GM15510 (cell line): Measurements from ENCODE around the gene NEGR1.

Experiments used
- POLR2A ChIP-seq: IDR thresholded peaks from 3 replicates; pipeline ENCODE4 v1.6.1; 2011; ENCODE audit warnings: borderline replicate concordance; ENCODE audit not compliant: insufficient read length; ENCODE audit errors: extremely low read depth

NEGR1 gene

DNA sequence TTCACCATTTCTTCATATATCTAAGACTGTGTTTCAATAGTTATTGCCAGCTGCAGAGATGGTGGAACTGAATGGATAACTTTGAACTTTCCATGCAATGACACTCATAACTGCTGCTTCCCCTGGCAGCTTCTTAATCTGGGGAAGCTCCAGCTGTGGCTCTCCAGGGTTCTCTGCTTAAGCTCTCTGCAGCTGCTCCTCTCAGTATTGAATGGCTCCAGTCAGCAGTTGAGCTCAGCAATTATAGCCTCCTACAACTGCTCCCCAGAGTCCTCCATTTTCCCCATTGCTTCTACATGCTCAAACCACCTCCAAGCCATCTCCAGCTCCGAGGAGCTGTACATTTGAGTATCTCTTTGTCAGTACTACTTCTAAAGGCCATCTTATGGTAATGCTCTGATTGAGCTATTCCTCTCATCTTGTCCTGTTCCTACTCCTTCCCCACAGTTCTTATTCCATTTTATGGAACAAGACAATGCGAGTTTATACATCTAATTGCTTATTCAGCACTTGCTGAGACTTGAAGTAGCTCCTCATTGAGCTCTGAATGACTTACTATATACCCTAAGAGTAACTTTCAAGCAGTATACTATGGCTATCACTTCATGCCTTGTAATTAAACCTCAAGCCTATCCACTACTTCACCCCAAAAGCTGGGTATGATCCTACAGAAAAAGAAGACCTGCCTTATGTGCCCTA is 362.4 kb downstream of the NEGR1 start:
- no peak for TF ChIP-seq POLR2A

DNA sequence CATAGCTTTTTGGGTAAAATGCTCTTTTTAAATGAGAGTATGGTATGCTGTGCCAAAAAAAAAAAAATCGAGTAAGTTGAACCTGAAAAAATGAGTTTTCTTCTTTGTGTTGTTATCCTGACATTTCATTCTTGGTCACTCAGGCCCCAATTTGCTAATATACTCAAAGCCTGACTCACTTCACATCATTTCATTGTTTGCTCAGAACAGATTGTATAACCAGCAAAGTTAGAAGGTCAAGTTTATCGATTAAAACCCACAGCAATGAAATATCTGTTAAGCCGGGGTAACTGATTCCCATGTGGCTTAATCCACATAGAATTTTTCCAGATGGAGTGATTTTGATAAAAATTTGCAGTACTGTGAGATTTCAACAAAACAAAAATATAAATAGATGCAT is 363.7 kb downstream of the NEGR1 start:
- no peak for TF ChIP-seq POLR2A

DNA sequence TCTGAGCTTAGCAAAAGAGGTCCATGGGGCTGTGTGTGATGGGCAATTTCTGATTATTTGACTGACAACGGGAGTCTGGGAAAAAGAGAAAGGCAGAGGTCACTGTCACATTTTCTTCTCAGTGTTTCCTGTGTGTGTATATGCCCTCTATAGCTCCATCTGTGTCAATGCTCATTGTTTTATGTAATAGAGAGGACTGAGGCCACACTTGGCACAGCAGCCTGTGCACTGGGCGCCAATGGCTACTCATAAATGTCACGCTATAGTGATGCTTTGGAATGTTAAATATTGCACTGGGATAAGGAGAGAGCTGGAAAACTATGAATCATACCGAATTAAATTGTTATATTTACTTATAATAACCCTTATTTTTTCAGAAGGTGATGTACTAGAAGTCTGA is 365.4 kb downstream of the NEGR1 start:
- TF ChIP-seq POLR2A, result no peak

DNA sequence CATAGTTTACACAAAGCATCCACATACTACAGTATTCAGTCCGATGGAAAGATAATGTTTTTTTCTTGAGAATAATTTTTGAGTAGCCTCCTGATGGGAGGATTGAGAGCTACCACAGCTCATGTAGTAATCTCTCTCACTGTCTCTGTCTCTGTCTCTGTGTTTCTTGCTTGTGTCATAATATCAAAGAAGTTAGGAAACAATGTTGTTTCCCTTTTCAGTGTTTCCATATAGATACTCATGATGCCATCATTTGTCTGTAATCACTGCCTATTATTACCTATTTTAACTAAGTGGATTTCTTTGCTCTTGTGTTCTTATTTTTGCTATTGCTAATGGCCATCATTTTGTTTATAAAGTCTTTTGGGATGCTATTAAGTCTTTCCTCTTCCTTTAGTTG is 367.7 kb downstream of the NEGR1 start:
- TF ChIP-seq POLR2A, result no peak

DNA sequence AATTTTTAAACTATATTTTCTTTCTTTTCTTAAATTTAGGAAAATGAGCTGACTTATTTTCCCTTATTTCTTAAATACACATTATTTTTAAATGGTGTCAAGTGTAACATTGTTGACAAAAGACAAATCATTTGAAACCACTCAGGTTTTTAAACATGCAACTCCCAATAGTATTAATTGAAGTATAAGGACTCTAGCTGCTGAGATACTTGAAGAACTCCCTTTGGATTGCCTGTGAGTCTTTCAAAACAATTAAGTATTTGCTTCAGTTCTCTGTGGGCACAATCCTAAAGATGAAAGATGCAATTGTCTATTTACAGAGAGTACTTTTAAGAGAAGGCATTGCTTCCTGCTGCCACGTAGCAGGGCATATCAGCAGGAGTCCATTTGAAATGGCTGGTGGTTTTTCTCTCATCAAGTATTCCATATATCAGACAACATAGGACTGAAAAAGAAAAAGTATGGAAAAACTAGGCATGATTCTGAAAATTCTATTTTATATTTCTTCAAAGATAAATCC is 373.4 kb downstream of the NEGR1 start:
- TF ChIP-seq POLR2A, result no peak

DNA sequence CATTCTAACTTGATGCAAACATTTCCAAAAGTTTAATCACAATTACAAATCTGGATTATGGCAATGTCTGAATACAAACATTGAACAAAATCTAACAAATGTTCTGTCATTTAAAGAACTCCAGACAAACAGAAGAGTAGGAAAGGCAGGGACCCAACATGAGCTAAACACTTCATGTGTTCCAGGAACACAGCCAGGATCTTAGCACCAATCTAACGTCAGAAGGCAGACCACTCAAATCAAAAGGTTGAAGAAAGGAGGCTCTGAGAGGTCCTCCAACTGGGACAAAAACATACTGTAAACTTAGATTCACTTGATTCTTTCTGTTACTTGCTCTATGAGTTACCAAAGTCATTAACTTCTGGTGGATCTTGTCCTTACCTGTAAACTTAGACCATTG is 374.0 kb downstream of the NEGR1 start:
- TF ChIP-seq POLR2A, result no peak

DNA sequence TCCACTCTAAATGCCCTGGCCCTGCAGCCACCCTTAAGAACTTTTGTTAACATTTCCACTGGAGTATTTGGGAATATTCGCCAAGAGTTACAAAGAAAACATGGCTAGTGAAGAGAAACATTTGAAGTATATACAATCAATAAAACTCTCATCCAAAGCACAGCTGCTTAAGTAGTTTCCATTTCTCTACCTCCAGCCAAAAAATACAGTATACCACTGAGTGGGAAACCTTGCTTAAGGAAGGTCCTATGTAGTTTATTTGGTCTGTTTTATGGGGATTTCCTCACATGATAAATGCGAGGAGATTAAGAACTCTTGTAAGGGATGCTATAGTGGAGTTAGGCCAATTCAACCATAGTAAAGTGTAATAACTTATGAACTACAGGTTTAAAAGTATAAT is 382.5 kb downstream of the NEGR1 start:
- no peak for TF ChIP-seq POLR2A

DNA sequence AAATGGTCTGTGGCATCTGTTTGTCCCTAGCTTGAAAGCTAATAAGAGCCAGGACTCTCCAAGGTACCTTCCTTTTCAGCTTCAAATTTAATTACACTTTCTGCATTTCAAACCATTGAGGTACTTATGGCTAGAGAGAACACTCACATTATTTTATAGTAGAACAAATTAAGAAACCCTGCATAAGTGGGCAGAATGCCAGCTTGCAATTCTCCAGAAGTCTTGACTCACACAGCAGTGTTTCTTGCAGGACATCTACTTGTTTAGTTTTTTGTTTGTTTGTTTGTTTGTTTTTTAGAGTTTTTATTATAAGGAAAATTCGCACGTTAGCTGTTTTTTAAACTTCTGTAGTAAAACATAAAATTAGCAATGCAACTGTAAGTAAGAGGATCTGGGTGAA is 397.2 kb downstream of the NEGR1 start:
- no peak for TF ChIP-seq POLR2A

DNA sequence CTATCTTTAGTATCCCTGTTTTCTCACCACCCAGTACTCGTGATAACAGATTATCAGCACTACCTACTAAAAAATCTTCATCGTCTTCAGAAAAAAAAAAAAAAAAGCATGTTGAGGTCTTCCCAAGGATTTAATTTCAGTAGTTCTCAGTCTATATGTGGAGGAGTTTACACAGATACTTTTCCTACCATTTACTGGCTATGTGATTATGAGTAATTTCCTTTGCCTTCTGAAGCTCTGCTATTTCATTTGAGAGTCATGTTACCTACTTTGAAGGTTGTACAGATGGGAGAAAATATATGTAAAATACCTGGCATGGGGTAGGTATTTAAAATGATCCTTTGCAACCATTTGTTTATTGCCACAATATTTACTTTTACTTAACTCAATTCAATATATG is 399.7 kb downstream of the NEGR1 start:
- no peak for TF ChIP-seq POLR2A

DNA sequence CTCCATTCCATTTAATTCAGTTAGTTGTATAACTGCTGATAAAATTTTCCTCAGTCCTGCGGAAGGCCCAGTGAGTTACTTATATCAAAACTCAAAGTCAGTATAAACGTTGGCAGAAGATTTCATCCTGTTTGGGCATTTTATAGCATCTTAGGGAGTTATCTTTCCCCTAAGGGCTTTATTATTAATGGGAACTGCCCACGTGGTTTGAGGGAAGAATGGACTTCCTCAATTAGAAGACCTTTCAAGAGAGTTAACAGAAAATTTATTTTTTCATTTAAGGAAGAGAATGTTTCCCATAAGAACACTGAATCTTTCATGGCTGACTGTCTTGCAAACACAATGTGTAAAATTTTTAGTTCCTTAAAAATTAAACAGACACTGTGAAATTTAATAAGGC is 400.1 kb downstream of the NEGR1 start:
- TF ChIP-seq POLR2A, result no peak

DNA sequence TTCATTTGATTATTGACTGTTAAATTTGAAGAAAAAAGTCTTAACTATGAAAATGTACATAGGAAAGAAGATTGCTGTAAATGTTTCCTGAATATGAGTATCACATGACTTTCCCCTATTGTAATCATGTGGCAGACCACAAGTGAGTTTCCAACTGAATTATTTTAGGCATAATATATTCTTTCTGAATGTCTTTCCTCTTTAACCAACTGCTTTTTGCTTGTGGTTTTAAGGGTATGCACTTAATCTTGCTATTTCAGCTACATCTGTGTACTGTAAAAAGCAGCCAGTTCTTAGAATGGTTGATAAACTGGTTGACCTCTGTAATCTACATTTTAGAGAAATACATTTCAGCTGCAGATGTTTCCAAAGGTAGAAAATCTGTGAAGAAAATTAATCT is 400.7 kb downstream of the NEGR1 start:
- TF ChIP-seq POLR2A, result no peak

DNA sequence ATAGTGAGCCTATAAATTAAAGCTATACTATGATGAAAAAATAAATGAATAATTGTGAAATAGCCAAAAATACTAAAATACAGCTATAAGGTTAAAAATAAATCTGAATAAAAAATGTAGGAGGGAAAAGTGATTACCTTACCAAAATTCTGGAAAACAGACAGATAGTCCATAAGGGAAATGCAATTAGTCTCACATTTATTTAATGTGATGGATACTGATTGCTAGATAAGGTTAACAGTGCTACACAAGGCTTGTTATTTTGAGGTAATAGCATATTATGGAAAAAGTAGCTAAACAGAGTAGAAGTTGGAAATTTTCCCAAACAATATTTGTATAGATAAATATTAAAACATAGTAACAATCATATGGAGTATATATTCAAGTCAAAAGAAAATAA is 413.0 kb downstream of the NEGR1 start:
- TF ChIP-seq POLR2A, result no peak

DNA sequence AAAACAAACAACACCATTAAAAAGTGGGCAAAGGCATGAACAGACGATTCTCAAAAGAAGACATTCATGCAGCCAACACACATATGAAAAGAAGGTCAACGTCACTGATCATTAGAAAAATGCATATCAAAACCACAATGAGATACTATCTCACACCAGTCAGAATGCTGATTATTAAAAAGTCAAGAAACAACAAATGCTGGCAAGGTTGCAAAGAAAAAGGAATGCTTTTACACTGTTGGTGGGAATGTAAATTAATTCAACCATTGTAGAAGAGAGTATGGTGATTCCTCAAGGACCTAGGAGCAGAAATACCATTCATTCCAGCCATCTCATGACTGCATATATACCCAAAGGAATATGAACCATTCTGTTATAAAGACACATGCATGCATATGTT is 419.6 kb downstream of the NEGR1 start:
- no peak for TF ChIP-seq POLR2A

DNA sequence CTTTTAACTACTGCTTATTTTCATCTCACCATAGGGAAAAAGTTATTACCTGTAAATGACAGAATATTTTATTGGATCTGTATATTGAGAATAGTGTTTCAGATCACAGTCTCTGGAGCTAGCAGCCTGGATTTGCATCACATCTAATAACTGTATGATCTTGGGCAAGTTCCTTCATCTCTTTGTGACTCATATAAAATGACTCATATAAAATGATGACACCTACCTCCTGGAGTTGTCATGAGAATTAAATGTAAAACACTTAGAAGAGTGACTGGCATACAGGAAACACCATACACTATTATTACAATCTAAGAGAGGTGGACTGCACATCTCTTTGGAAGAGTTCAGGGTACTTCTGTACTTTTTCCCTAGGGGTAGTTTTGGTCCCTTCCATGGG is 421.3 kb downstream of the NEGR1 start:
- TF ChIP-seq POLR2A, result no peak

DNA sequence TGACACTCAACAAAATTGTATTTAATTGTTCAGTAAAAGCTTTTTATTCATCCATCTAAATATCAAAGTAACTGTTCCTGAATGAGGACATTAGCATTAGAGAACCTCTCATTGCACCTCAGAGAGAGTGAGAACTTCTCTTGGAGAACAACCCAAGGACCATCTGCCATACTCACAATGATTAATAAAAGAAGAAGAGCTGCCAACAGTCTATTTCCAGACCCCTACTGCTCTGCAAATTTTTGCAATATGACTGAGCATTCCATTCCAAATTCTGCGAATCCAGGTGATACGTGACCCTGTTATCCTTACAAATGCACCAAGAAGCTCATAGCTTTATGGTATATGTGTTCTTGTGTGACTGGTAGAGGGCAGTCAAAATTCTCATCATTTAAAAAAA is 422.5 kb downstream of the NEGR1 start:
- no peak for TF ChIP-seq POLR2A

DNA sequence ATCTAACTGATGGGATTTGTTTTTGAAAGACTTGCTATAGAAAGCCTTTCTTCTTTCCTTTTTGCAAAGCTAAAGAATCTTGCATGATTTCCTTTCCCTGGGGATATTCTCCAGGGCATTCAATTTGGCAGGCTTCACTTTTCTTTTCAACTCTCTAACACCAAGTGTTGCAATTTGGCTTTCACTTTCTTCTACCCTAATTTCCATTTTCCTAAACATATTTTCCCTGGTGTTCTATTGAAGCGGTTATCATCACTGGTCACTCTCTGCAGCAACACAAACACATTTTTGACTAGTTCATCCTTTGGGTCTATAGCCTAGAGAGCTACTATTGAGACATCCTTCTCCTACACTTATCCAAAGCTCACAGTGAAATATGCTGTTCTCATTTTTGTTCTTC is 424.5 kb downstream of the NEGR1 start:
- TF ChIP-seq POLR2A, result no peak

DNA sequence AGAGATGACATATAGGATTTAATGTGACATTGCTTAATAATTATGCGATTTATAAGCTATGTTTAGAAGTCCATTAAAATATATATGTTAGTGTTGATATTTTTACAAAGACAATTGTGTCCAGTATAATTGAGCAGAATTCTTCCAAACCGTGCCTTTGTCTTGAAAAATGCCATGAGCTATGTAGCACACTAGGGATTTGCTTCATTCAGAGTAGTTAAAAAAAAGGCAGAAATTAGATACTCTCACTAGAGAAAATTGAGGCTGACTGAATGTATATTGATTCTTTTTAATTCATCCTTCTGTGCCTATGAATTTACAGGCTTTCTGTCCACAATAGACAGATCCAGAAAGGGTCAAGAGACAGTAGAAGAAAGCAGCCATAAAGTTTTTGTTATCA is 429.0 kb downstream of the NEGR1 start:
- no peak for TF ChIP-seq POLR2A
